Left kidney (tissue), 2 donors: ENCODE results near the gene ARHGEF37. TPM values are rescaled to one million over a fixed set of nuclear protein-coding genes. Genes with fewer than 3 reads are reported as not detected.
A peak's percentile ranks its signal among the peaks of the same experiment; 100 is the strongest.
"Not testable (repeated sequence)": the region's sequence is repeated elsewhere in the genome, so short reads cannot be mapped to it uniquely, and the experiment has no call there.

Experiments used
- DNase-seq: peaks from one replicate; pipeline ENCODE4 v3.0.0-alpha.2; 2013
- polyA plus RNA-seq: library from polyadenylated mRNA; unstranded; fragments of 120-200 nt; gene quantifications from one replicate; pipeline ENCODE4 v1.2.1, GENCODE V29; 2013; ENCODE audit not compliant: insufficient read length

The ARHGEF37 gene
- polyA plus RNA-seq, 1 donor = 5.3 TPM

GRCh38 chr5:149564542-149565140, 16.7 kb upstream of the ARHGEF37 start:
- peak; percentile 73 for DNase-seq

GRCh38 chr5:149567226-149567625, 14.1 kb upstream of the ARHGEF37 start:
- no peak for DNase-seq

GRCh38 chr5:149572170-149572569, 9.1 kb upstream of the ARHGEF37 start:
- no peak for DNase-seq

- no peak for DNase-seq
These were observed 8.6 kb upstream of the ARHGEF37 start for GRCh38 chr5:149572576-149573231.

GRCh38 chr5:149575131-149575530, 6.2 kb upstream of the ARHGEF37 start:
- DNase-seq = no peak

GRCh38 chr5:149576021-149576420, 5.3 kb upstream of the ARHGEF37 start:
- no peak for DNase-seq

- DNase-seq = no peak
These were observed 2.4 kb upstream of the ARHGEF37 start for GRCh38 chr5:149578896-149579295.

GRCh38 chr5:149580808-149581191, 498 bp upstream of the ARHGEF37 start:
- no peak for DNase-seq

- DNase-seq = no peak
These were observed 852 bp downstream of the ARHGEF37 start for GRCh38 chr5:149581931-149582768.

- DNase-seq = no peak
These were observed 2.1 kb downstream of the ARHGEF37 start for GRCh38 chr5:149583394-149583793.

GRCh38 chr5:149584121-149584520, 2.8 kb downstream of the ARHGEF37 start:
- DNase-seq = no peak

- DNase-seq = no peak
These were observed 4.6 kb downstream of the ARHGEF37 start for GRCh38 chr5:149585910-149586309.

GRCh38 chr5:149586708-149587318, 5.5 kb downstream of the ARHGEF37 start:
- no peak for DNase-seq

GRCh38 chr5:149588936-149589335, 7.6 kb downstream of the ARHGEF37 start:
- DNase-seq = no peak

GRCh38 chr5:149593370-149593769, 12.1 kb downstream of the ARHGEF37 start:
- DNase-seq = no peak

- no peak for DNase-seq
These were observed 13.1 kb downstream of the ARHGEF37 start for GRCh38 chr5:149594206-149594895.

- not testable (repeated sequence) for DNase-seq
These were observed 13.8 kb downstream of the ARHGEF37 start for GRCh38 chr5:149595105-149595504.

GRCh38 chr5:149596712-149597111, 15.4 kb downstream of the ARHGEF37 start:
- no peak for DNase-seq

- DNase-seq = no peak
These were observed 16.3 kb downstream of the ARHGEF37 start for GRCh38 chr5:149597618-149598017.

- not testable (repeated sequence) for DNase-seq
These were observed 16.9 kb downstream of the ARHGEF37 start for GRCh38 chr5:149598234-149598633.

- no peak for DNase-seq
These were observed 17.7 kb downstream of the ARHGEF37 start for GRCh38 chr5:149598966-149599365.

GRCh38 chr5:149599375-149599774, 18.1 kb downstream of the ARHGEF37 start:
- DNase-seq = no peak
